SH-SY5Y (cell line): ENCODE results near the gene KCNN3.

Experiments used
- GATA2 ChIP-seq: IDR thresholded peaks from 2 replicates; pipeline ENCODE4 v1.6.1; 2011; ENCODE audit warnings: mild to moderate bottlenecking, low read depth, low read length
- GATA3 ChIP-seq: IDR thresholded peaks from 2 replicates; pipeline ENCODE4 v1.6.1; 2011; ENCODE audit warnings: low read depth, mild to moderate bottlenecking, low read length, moderate library complexity

DNA sequence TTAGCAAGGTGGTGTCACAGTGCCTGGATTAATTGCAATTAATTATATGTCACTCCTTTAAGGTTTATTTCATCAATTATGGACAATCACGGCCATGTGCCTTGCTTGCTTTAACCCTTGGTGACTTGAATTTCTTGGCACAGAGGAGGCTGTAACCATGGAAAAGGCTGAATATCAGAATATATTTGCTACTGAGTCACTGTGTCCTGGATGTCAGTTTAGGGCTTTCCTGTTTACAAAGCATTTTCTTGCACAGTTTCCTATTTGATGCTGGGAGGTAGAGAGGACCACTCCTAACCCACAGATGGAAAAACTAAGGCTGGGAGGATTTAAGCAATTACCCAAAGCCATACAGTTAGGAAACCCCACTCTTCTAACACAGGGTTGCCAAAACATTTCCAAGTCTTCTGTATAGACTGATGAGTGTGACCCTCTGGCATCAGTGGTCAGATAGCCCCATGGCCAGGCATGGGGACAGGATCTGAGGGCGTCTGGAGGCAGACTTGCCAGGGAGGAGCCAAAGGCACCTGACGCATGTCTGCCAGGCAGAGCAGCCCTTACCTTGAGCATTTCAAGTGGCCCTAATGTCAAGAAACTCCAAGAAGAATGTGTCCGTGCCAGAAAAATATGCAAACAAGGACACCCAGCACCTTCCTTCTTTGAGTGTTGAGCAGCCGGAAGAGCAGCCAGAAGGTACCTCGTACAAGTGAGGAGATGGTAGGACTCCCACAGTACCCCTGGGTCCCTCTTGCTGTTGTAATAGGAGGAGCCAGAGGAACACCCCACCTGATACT, 34.4 kb downstream of the KCNN3 start:
- no peak for TF ChIP-seq GATA3
- no peak for TF ChIP-seq GATA2
